Measurements from ENCODE around the gene CRELD2.

DNA sequence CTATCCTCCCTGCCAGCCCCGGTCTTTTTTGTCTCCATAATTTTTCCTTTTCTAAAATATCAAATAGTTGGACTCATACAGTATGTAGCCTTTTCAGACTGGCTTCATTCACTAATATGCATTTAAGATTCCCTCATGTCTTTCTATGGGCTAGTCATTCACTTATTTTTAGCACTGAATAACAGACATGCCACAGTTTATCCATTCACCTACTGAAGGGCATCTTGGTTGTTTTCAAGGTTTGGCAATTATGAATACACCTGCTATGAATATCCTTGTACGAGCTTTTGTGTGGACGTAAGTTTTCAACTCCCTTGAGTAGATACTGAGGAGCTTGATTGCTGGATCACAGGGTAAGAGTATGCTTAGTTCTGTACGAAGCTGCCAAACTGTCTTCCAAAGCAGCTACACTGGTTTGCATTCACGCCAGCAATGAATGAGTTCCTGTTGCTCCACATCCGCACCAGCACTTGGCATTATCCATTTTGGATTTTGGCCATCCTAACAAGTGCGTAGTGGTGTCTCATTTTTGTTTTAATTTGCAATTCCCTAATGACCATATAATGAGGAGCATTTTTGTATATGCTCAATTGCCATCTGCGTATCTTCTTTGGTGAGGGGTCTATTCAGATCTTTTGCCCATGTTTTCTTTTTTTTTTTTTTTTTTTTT, 21.3 kb upstream of the CRELD2 start:
- no peak for TF ChIP-seq POLR2AphosphoS5 (IDR thresholded peaks at IDR 0.05; ENCODE audit: borderline replicate concordance, low read depth, low read length)
- TF ChIP-seq EZH2 (IDR thresholded peaks at IDR 0.05): no peak

Data from SK-N-MC (cell line).